Middle frontal gyrus (tissue), 1 donor: ENCODE results near the gene MARCO.

ENCODE experiments used
- DNase-seq: peaks from one replicate; pipeline ENCODE4 v3.0.0-alpha.2; 2015; ENCODE audit warnings: low spot score; ENCODE audit errors: extremely low spot score

MARCO gene, protein sequence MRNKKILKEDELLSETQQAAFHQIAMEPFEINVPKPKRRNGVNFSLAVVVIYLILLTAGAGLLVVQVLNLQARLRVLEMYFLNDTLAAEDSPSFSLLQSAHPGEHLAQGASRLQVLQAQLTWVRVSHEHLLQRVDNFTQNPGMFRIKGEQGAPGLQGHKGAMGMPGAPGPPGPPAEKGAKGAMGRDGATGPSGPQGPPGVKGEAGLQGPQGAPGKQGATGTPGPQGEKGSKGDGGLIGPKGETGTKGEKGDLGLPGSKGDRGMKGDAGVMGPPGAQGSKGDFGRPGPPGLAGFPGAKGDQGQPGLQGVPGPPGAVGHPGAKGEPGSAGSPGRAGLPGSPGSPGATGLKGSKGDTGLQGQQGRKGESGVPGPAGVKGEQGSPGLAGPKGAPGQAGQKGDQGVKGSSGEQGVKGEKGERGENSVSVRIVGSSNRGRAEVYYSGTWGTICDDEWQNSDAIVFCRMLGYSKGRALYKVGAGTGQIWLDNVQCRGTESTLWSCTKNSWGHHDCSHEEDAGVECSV

GRCh38 chr2:118942031-118942430 is at the start of gene MARCO:
Gene MARCO, plus strand, starts transcription at chr2:118942194. Its CDS starts 107 bp downstream, at chr2:118942301.
- no peak for DNase-seq

- DNase-seq, result no peak
These were observed 48.9 kb upstream of the MARCO start for GRCh38 chr2:118893100-118893499.

GRCh38 chr2:118902266-118903028 is 39.5 kb upstream of the MARCO start:
- no peak for DNase-seq

GRCh38 chr2:118903029-118903351 is 39.0 kb upstream of the MARCO start:
- DNase-seq, result no peak

DNA sequence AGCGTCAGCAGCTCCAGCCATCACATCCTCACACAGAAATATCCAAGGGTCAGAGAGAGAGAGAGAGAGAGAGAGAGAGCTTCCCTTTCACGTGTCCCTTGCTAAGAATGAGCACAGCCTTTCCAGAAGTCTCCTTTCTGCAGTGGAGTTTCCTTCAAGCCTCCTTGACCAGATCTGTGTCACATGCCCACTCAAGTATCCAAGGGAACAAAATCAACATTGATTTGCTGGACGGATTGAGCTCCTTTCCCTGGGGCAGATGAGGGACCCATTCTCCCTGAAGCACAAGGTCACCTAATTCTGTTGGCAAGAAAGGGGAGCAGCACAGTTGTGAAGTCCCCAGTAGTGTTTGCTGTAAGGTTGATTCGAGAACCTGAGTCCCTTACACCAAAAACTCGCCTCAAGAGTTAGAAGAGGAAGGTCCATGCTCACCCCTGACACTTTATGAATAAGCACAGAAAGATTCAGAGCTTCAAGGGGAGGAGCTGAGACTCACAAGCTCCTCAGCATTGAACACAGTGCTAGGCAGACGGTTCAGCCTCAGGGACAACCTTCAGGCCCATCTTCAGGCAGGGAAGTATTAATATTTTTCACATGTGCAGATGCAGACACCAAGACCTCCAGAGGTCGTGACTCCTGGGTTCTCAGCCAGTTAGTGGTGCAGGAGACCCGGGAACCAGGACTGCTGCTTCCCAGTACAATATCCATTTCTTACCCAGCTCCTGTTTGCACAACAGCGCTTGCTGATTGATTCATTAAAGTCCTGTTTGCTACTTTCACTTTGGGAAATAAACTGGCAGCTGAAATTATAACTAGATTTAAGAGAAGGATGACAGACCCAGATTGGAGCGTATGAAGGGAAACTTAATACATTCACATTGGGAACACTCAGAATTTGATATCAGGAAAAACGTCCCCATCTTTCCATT is 38.2 kb upstream of the MARCO start:
- no peak for DNase-seq

DNA sequence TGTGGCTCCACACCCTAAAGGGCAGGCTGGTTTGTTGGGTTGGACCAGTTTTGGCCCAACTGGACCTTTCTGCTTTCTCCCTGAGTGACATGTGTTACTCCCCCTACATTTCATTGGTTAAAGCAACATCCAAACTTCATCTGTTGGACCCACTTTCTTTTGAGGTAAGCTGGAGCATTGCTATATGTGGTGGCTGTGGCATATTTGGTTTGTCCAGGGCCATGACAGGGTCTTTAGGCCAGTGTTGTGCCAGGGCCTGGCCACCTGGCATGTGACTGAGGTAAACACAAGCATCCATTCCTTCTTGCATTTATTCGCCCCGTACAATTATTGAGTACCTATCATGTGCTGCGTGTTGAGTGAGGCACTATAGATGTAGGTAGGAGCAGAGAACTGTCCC is 36.8 kb upstream of the MARCO start:
- DNase-seq, result no peak

GRCh38 chr2:118906186-118906585 is 35.8 kb upstream of the MARCO start:
- DNase-seq, result no peak

GRCh38 chr2:118907759-118908158 is 34.2 kb upstream of the MARCO start:
- DNase-seq, result no peak

GRCh38 chr2:118909191-118909590 is 32.8 kb upstream of the MARCO start:
- DNase-seq, result no peak

GRCh38 chr2:118911166-118911856 is 30.7 kb upstream of the MARCO start:
- no peak for DNase-seq

GRCh38 chr2:118911936-118912335 is 30.1 kb upstream of the MARCO start:
- no peak for DNase-seq

DNA sequence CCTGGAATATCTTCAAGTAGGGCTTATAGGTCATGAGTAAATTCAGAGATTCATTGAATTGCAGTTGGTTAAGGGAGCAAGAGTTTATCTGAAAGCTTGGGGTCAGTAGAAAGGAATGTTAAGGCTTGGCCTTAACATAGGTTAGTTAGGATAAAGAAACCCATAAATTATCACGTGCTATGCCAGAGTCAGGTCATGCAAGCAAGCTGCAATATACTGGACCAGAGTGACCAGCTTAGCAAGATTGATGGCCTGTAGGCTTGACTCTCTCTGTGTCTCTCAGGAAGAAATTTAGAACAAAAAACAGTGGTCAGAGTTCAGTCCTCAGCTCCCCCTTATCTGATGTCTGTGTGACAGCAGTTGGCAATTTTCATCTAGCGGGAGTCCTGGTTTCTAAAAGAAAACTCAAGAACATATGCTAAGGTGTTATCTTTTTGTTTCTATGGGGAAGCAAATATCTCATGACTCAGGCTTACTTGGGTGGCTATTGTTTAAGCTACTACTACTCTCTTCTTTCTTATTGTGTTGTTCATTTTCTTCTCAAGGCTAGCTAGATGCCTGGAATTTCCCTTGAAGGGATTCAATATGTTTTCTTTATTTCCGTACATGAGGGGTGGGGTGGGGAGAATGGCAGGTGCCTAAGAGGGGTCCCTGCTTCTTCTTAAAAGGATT is 28.7 kb upstream of the MARCO start:
- DNase-seq, result no peak

DNA sequence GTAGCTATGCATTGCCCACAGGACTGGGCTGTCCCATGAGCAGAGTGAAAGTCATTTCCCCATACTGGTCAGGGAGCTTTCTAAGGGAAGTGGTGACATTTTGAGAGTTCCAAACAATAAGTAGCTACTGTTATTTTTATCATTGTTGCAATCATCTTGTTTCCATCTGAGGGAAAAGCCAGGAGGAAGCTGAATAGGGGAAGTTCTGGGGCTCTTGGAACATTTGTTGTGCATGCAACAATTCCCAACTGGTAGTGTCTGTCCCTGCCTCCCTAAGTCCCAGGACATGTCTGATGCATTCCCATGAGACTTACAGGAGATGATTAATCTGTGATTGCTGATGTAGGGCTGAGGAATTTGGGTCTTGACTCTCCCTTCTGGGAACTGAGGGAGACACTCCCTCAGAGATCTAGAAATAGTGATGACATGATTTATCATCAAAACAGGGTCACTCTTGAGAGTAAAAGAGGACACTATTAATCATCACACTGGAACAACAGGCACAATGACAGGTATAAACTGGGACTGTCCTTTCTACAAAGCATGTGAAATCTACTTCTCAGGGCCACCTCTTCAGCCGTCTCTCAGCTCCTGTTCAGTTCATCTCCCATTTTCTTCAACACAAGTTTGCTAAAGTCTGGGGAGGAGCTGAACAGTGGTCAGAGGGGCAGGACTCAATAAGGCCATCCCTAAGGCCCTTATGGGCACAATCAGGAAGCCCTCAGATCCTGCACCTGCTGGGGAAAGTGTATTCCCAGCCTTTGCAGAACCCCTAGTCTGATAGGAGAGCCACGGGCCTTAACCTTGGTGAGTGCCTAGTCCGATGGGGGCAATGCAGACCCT is 28.0 kb upstream of the MARCO start:
- DNase-seq, result no peak

DNA sequence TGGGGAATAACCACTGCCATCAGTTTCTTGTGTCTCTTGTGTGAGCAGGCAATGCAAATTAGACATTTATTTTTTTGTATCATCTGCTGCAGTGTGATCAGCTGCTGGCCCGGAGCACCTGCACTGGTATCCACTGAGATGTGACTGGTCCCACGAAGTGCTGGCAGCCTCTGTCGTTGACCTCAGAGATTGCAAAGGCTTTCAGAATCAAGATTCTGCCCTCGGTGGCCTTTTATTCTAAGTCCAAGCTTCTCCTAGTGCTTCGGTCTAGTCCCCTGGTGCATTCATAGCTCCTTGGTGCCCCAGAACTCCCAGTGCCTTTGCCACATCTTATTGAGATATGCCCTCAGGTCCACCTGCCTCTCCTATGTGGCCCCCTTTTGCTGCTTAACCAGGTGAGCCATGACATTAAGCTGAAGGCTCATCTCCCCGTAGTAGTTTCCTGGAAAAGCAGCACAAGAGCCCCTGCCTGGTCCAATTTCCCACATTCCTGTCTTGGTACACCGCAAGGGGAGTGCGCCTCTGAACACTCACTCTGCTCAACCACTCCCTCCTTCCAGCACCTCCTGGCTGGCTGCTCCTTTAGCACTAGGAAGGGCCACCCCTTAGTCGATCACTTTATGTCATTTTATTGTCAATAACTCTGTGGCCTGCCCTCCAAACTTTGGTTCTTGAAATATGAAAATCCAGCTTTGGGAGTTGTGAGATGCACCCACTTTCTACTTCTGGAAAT is 27.1 kb upstream of the MARCO start:
- no peak for DNase-seq

DNA sequence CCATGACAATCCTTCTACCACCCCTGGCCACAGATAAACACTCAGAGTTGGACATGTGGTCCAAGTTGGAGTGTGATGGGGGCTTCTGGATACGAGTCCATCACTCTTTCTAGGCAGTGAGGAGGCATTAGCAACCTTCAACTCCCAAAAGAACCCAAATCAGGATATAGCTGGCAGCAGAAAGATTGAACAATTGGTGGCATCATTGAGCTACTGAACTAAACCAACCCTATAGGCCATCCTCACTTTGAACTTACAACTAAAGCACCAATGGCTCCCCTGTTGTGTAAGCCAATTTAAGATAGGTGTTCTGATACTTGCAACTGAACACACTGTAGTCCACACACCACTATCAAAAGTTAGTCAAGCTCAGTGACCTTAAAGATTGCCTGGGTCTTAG is 24.0 kb upstream of the MARCO start:
- no peak for DNase-seq

DNA sequence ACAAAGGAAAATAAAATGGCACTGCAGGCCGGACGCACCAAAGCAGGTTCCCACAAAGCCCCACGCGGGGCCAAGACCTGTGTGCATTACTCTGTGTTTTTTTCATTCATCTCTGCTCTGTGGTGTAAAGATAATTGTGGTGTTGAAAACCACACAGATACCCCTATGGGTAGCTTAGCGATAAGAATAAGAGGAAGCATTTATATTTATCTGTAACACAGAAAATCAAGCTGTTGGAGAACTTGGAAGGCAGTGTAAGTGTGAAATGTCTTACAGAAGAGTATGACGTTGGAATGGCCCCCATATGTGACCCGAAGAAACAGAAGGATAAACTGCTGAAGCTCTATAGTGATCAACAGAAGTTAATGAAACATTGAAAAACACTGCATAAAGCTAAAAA is 20.3 kb upstream of the MARCO start:
- no peak for DNase-seq

GRCh38 chr2:118922254-118922653 is 19.7 kb upstream of the MARCO start:
- no peak for DNase-seq

- no peak for DNase-seq
These were observed 18.6 kb upstream of the MARCO start for GRCh38 chr2:118923371-118923770.

- no peak for DNase-seq
These were observed 16.5 kb upstream of the MARCO start for GRCh38 chr2:118925476-118925875.
